ENCODE measurements around the gene SPSB4.

The SPSB4 gene

DNA sequence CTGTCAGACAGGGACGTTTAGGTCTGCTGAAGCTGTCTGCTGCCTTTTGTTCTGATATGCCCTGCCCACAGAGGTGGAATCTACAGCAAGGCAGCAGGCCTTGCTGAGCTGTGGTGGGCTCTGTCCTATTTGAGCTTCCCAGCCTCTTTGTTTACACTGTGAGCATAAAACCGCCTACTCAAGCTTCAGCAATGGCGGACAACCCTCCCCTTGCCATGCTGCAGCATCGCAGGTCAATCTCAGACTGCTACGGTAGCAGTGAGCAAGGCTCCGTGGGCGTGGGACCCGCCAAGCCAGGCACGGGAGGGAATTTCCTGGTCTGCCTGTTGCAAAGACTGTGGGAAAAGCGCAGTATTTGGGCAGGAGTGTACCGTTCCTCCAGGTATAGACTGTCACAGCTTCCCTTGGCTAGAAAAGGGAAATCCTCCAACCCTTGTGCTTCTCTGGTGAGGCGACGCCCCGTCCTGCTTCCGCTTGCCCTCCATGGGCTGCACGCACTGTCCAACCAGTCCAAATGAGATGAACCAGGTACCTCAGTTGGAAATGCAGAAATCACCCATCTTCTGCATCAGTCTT lies 71.4 kb downstream of the SPSB4 start:
- H3F3A ChIP-seq (ENCODE audit: insufficient read depth, low read length), result no peaks in the 10 kb centered on the region
- H3K36me3 ChIP-seq (replicated peaks; ENCODE audit: insufficient read depth, low read length), result no peaks in the 10 kb centered on the region
- TF ChIP-seq, protein P1, sequence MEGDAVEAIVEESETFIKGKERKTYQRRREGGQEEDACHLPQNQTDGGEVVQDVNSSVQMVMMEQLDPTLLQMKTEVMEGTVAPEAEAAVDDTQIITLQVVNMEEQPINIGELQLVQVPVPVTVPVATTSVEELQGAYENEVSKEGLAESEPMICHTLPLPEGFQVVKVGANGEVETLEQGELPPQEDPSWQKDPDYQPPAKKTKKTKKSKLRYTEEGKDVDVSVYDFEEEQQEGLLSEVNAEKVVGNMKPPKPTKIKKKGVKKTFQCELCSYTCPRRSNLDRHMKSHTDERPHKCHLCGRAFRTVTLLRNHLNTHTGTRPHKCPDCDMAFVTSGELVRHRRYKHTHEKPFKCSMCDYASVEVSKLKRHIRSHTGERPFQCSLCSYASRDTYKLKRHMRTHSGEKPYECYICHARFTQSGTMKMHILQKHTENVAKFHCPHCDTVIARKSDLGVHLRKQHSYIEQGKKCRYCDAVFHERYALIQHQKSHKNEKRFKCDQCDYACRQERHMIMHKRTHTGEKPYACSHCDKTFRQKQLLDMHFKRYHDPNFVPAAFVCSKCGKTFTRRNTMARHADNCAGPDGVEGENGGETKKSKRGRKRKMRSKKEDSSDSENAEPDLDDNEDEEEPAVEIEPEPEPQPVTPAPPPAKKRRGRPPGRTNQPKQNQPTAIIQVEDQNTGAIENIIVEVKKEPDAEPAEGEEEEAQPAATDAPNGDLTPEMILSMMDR (IDR thresholded peaks at IDR 0.05; ENCODE audit: low read length), result no peak
- no peak for TF ChIP-seq EZH2phosphoT487 (IDR thresholded peaks at IDR 0.05; ENCODE audit: low read length)
- TF ChIP-seq EZH2 (optimal IDR thresholded peaks at IDR 0.05; ENCODE audit: low read depth, low read length), result no peak
- H3K9ac ChIP-seq (ENCODE audit: low read length), result no peak overlapping the region
- no peak for DNase-seq
- H3K9me3 ChIP-seq (replicated peaks; ENCODE audit: insufficient read depth, low read length), result no peaks in the 10 kb centered on the region
- no peak overlapping the region for H2AFZ ChIP-seq (ENCODE audit: low read length)
- H3K27me3 ChIP-seq (replicated peaks; ENCODE audit: insufficient read depth, low read length), result no peaks in the 10 kb centered on the region
- H3K27ac ChIP-seq (ENCODE audit: low read length), result no peak overlapping the region
- H3K4me2 ChIP-seq (ENCODE audit: low read depth, low read length), result no peak overlapping the region
- no peaks in the 10 kb centered on the region for H4K20me1 ChIP-seq (ENCODE audit: insufficient read depth, low read length)
- H3K4me1 ChIP-seq (ENCODE audit: low read length), result no peaks in the 10 kb centered on the region
- no peaks in the 10 kb centered on the region for H3K9me2 ChIP-seq (replicated peaks; ENCODE audit: insufficient read depth, low read length)
- H3K79me2 ChIP-seq (ENCODE audit: low read length), result no peaks in the 10 kb centered on the region
- no peak overlapping the region for H3K4me3 ChIP-seq (ENCODE audit: low read length)

GRCh38 chr3:141123677-141124410 lies 72.7 kb downstream of the SPSB4 start:
- H4K20me1 ChIP-seq (ENCODE audit: insufficient read depth, low read length), result no peaks in the 10 kb centered on the region
- H3K4me1 ChIP-seq (ENCODE audit: low read length), result no peaks in the 10 kb centered on the region
- no peaks in the 10 kb centered on the region for H3K36me3 ChIP-seq (replicated peaks; ENCODE audit: insufficient read depth, low read length)
- H3K9me3 ChIP-seq (replicated peaks; ENCODE audit: insufficient read depth, low read length), result no peaks in the 10 kb centered on the region
- no peak for TF ChIP-seq EZH2phosphoT487 (IDR thresholded peaks at IDR 0.05; ENCODE audit: low read length)
- no peak for TF ChIP-seq EZH2 (optimal IDR thresholded peaks at IDR 0.05; ENCODE audit: low read depth, low read length)
- TF ChIP-seq, protein P1 (IDR thresholded peaks at IDR 0.05; ENCODE audit: low read length), result no peak
- DNase-seq, result no peak
- H3K79me2 ChIP-seq (ENCODE audit: low read length), result no peaks in the 10 kb centered on the region
- no peaks in the 10 kb centered on the region for H3K27me3 ChIP-seq (replicated peaks; ENCODE audit: insufficient read depth, low read length)
- no peak overlapping the region for H2AFZ ChIP-seq (ENCODE audit: low read length)
- H3K27ac ChIP-seq (ENCODE audit: low read length), result no peak overlapping the region
- H3K4me3 ChIP-seq (ENCODE audit: low read length), result no peak overlapping the region
- H3K4me2 ChIP-seq (ENCODE audit: low read depth, low read length), result no peak overlapping the region
- H3F3A ChIP-seq (ENCODE audit: insufficient read depth, low read length), result no peaks in the 10 kb centered on the region
- H3K9ac ChIP-seq (ENCODE audit: low read length), result no peak overlapping the region
- no peaks in the 10 kb centered on the region for H3K9me2 ChIP-seq (replicated peaks; ENCODE audit: insufficient read depth, low read length)

DNA sequence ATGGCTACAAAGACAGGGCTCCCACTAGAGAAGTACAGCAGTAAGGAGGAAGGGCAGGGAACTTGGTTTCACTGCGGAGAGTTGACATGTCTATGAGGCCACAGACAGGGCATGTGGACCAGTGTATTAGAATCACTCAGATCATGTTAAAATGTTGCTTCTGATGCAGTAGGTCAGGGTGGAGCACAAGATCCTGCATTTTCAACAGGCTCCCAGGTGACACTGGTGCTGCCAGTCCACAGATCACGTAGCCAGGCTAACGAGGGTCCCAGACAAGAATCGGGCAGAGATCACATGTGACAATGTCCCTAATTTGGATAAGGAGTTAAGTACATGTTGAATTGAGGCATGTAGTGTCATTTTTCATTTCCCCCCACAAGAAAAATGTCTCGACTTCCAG lies 73.6 kb downstream of the SPSB4 start:
- H3K4me3 ChIP-seq (ENCODE audit: low read length), result no peak overlapping the region

More for the DNA sequence above, 73.6 kb downstream of the SPSB4 start:
- Histone ChIP-seq H3K9me3 (replicated peaks; ENCODE audit: insufficient read depth, low read length) (no peaks in the 10 kb centered on the region), H4K20me1 (ENCODE audit: insufficient read depth, low read length) (no peaks in the 10 kb centered on the region), H3K9ac (ENCODE audit: low read length) (no peak overlapping the region), H3K27me3 (replicated peaks; ENCODE audit: insufficient read depth, low read length) (no peaks in the 10 kb centered on the region), H3K9me2 (replicated peaks; ENCODE audit: insufficient read depth, low read length) (no peaks in the 10 kb centered on the region), H3F3A (ENCODE audit: insufficient read depth, low read length) (no peaks in the 10 kb centered on the region), H3K36me3 (replicated peaks; ENCODE audit: insufficient read depth, low read length) (no peaks in the 10 kb centered on the region), H3K4me1 (ENCODE audit: low read length) (no peaks in the 10 kb centered on the region), H3K27ac (ENCODE audit: low read length) (no peak overlapping the region), H2AFZ (ENCODE audit: low read length) (no peak overlapping the region), H3K79me2 (ENCODE audit: low read length) (no peaks in the 10 kb centered on the region), H3K4me2 (ENCODE audit: low read depth, low read length) (no peak overlapping the region)
- no peak for TF ChIP-seq EZH2phosphoT487 (IDR thresholded peaks at IDR 0.05; ENCODE audit: low read length)
- TF ChIP-seq EZH2 (optimal IDR thresholded peaks at IDR 0.05; ENCODE audit: low read depth, low read length), result no peak
- TF ChIP-seq, protein P1 (IDR thresholded peaks at IDR 0.05; ENCODE audit: low read length), result no peak
- no peak for DNase-seq

All from MM.1S (cell line).